Measurements from ENCODE around the gene TSHZ1.

DNA sequence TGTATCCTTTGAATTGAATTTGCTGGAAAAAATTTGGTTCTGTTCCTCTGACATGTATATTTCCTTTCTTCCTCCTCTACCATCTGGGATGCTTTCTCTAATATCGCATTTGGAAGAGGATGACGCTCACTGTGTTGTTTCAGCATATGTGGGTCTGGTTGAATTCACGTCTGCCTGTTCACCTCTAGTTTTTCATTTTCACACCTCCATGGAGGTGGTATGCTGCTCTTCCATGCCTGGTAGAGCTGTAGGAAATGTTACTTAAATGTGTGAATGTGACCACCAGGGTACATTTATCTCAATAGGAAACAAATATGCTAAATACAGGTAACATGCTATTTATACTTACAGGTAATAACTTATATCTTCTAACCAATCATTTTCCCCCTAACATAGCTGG lies 44.5 kb downstream of the TSHZ1 start:
- TF ChIP-seq, protein P1, sequence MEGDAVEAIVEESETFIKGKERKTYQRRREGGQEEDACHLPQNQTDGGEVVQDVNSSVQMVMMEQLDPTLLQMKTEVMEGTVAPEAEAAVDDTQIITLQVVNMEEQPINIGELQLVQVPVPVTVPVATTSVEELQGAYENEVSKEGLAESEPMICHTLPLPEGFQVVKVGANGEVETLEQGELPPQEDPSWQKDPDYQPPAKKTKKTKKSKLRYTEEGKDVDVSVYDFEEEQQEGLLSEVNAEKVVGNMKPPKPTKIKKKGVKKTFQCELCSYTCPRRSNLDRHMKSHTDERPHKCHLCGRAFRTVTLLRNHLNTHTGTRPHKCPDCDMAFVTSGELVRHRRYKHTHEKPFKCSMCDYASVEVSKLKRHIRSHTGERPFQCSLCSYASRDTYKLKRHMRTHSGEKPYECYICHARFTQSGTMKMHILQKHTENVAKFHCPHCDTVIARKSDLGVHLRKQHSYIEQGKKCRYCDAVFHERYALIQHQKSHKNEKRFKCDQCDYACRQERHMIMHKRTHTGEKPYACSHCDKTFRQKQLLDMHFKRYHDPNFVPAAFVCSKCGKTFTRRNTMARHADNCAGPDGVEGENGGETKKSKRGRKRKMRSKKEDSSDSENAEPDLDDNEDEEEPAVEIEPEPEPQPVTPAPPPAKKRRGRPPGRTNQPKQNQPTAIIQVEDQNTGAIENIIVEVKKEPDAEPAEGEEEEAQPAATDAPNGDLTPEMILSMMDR (conservative IDR thresholded peaks at IDR 0.05; ENCODE audit: low read depth, low read length) = no peak
- TF ChIP-seq EZH2 (IDR thresholded peaks at IDR 0.05; ENCODE audit: low read length, unreplicated experiment) (no peak), EZH2phosphoT487 (IDR thresholded peaks at IDR 0.05; ENCODE audit: borderline replicate concordance, low read length) (no peak)

All from PC-3 (cell line).